Panc1 (cell line): ENCODE results near the gene KLF6. TPM values are rescaled to one million over a fixed set of nuclear protein-coding genes. Genes with fewer than 3 reads are reported as not detected.

ENCODE experiments used
- ATAC-seq: fragments of 200-7000 bp; cut with Tn5 transposase; 2 replicates; pipeline ENCODE4 v1.9.1; 2020; ENCODE audit warnings: mild to moderate bottlenecking, moderate library complexity
- Bru-seq: library from RNA; stranded (reverse); fragments of 400-500 nt; gene quantifications from one replicate; lab custom pipeline; 2021; lab: Mats Ljungman, UMichigan
- BruChase-seq, 2 experiments: library from RNA; stranded (reverse); fragments of 400-500 nt; gene quantifications; one replicate each; lab custom pipeline; 2021; lab: Mats Ljungman, UMichigan
- BruUV-seq: library from RNA; stranded (reverse); fragments of 400-500 nt; replicated peaks from 2 replicates; lab custom pipeline; 2021; lab: Mats Ljungman, UMichigan
- CTCF ChIA-PET: fragments of 300-600 bp; sonication (Branson Sonifier 250); formaldehyde crosslinking; loops from one replicate; lab custom pipeline; 2022; ENCODE audit warnings: antibody characterized with exemption; lab: Charles Lee
- POLR2A ChIA-PET: fragments of 300-600 bp; sonication (Branson Sonifier 250); formaldehyde crosslinking; loops from one replicate; lab custom pipeline; 2022; ENCODE audit warnings: antibody characterized with exemption; lab: Charles Lee
- DNase-seq: peaks from one replicate; pipeline ENCODE4 v3.0.0-alpha.2; 2010; ENCODE audit warnings: low read depth, low spot score
- H3K27ac ChIP-seq: 2 replicates; pipeline ENCODE4 v1.5.1; 2011; ENCODE audit warnings: mild to moderate bottlenecking, low read length, inconsistent platforms
- H3K27me3 ChIP-seq: fragments of 200-500 bp; sonication (Bioruptor generic); 2 replicates; pipeline ENCODE4 v1.6.0; 2014; ENCODE audit warnings: low read length, inconsistent platforms; ENCODE audit not compliant: control insufficient read depth, insufficient read depth
- H3K36me3 ChIP-seq: fragments of 200-500 bp; sonication (Bioruptor generic); 2 replicates; pipeline ENCODE4 v1.5.1; 2014; ENCODE audit warnings: inconsistent platforms, mild to moderate bottlenecking, low read length, moderate library complexity; ENCODE audit not compliant: control insufficient read depth, insufficient read depth
- H3K4me1 ChIP-seq: 2 replicates; pipeline ENCODE4 v1.5.1; 2011; ENCODE audit warnings: inconsistent platforms, mild to moderate bottlenecking, low read length, moderate library complexity; ENCODE audit not compliant: control insufficient read depth, insufficient read depth
- H3K4me3 ChIP-seq, 2 experiments: 2 replicates each; pipeline ENCODE4 v1.5.1; 2011 to 2012; ENCODE audit warnings: low read depth in 2 of 2, low read length in 2 of 2, mild to moderate bottlenecking in 2 of 2, inconsistent platforms in 1 of 2, moderate library complexity in 1 of 2
- H3K9me3 ChIP-seq: fragments of 200-500 bp; sonication (Bioruptor generic); 2 replicates; pipeline ENCODE4 v1.5.1; 2014; ENCODE audit warnings: low read depth, mild to moderate bottlenecking, inconsistent platforms, low read length, moderate library complexity; ENCODE audit not compliant: control insufficient read depth, insufficient read depth
- POLR2AphosphoS5 ChIP-seq: IDR thresholded peaks from 2 replicates; pipeline ENCODE4 v1.6.1; 2012; ENCODE audit warnings: mild to moderate bottlenecking, low read depth, low read length, moderate library complexity
- REST ChIP-seq, 2 experiments: IDR thresholded peaks; 2 replicates each; pipeline ENCODE4 v1.6.1; 2011 to 2012; ENCODE audit warnings: low read depth in 2 of 2, control low read depth in 1 of 2, low read length in 1 of 2, mild to moderate bottlenecking in 1 of 2, moderate library complexity in 1 of 2; ENCODE audit not compliant: insufficient read depth in 1 of 2
- SIN3A ChIP-seq: IDR thresholded peaks from 2 replicates; pipeline ENCODE4 v1.6.1; 2012; ENCODE audit warnings: low read depth, mild to moderate bottlenecking, low read length, moderate library complexity, borderline replicate concordance; ENCODE audit not compliant: insufficient read depth
- TCF7L2 ChIP-seq: IDR thresholded peaks from 2 replicates; pipeline ENCODE4 v1.6.1; 2011; ENCODE audit warnings: mild to moderate bottlenecking, low read depth, low read length, inconsistent platforms
- in situ Hi-C: cut with HindIII; loops from 2 replicates; pipeline ENCODE4 v1.10.0; 2016; ENCODE audit warnings: low sequenced_read_pairs, low pct_unique_long_range_greater_than_20kb
- intact Hi-C: fragments of 100-400 bp; cut with micrococcal nuclease; formaldehyde crosslinking; loops from one replicate; pipeline ENCODE4 v1.10.0; 2022; ENCODE audit not compliant: unreplicated experiment
- long read RNA-seq: library from polyadenylated mRNA; unstranded; transcript quantifications from one replicate; pipeline ENCODE4 v2.0.0, GENCODE V29; 2021; ENCODE audit not compliant: unreplicated experiment
- polyA plus RNA-seq: library from polyadenylated mRNA; unstranded; fragments of >200 nt; gene quantifications from one replicate; pipeline ENCODE4 v1.2.1, GENCODE V29; 2012; ENCODE audit warnings: missing spikeins; ENCODE audit not compliant: insufficient read length
- total RNA-seq: library from RNA; stranded (reverse); gene quantifications from one replicate; pipeline ENCODE4 v1.2.1, GENCODE V29; 2021; ENCODE audit not compliant: unreplicated experiment
- TF ChIP-seq, protein P1 (sequence below): fragments of 450-650 bp; IDR thresholded peaks from 2 replicates; pipeline ENCODE4 v1.5.1; 2017; ENCODE audit warnings: mild to moderate bottlenecking

The KLF6 gene
- 177 TPM for total RNA-seq
- polyA plus RNA-seq, result 108 TPM
- Bru-seq, nascent RNA, result percentile 100 among the genes with signal in this experiment
- BruChase-seq, experiment 1, labeled RNA remaining after a 2-hour chase, result percentile 98 among the genes with signal in this experiment
- BruChase-seq, experiment 2, labeled RNA remaining after a 6-hour chase, result percentile 91 among the genes with signal in this experiment
- long read RNA-seq, full-length matches to known transcripts, result 141 of 250 reads
- long read RNA-seq, partial matches to known transcripts, result 21 of 250 reads
- long read RNA-seq, other reads (novel, unspliced or antisense), result 88 of 250 reads

- Histone ChIP-seq H3K4me1 (peaks cover 10% of the 10 kb centered on the region), H3K9me3 (no peaks in the 10 kb centered on the region; the same call in 1 of the 2 replicates), H3K36me3 (peaks cover 21% of the 10 kb centered on the region), H3K27me3 (no peaks in the 10 kb centered on the region), H3K4me3 (peak within 1 kb of the TSS; percentile 96 to 98), H3K27ac (peak within 1 kb of the TSS; percentile 100)
- intact Hi-C loops (loop anchor here (5.0 to 10.0 kb wide), 3 partner anchors 103 to 587 kb away; no protein-coding TSS in a partner anchor), in situ Hi-C loops (no loop called here)
- TF ChIP-seq POLR2AphosphoS5 (peak; percentile 71), REST (IDR thresholded peaks at IDR 0.05; ENCODE audit: insufficient read depth in 1 of 2, low read depth in 2 of 2, low read length in 1 of 2) (peak in 1 of 2 experiments; percentile 55; a peak in 1 of 4 replicates), TCF7L2 (no peak; the same call in 1 of the 2 replicates), SIN3A (0 out of 2 replicates have a peak, but pooled peaks have one; percentile 40)
- TF ChIP-seq, protein P1, sequence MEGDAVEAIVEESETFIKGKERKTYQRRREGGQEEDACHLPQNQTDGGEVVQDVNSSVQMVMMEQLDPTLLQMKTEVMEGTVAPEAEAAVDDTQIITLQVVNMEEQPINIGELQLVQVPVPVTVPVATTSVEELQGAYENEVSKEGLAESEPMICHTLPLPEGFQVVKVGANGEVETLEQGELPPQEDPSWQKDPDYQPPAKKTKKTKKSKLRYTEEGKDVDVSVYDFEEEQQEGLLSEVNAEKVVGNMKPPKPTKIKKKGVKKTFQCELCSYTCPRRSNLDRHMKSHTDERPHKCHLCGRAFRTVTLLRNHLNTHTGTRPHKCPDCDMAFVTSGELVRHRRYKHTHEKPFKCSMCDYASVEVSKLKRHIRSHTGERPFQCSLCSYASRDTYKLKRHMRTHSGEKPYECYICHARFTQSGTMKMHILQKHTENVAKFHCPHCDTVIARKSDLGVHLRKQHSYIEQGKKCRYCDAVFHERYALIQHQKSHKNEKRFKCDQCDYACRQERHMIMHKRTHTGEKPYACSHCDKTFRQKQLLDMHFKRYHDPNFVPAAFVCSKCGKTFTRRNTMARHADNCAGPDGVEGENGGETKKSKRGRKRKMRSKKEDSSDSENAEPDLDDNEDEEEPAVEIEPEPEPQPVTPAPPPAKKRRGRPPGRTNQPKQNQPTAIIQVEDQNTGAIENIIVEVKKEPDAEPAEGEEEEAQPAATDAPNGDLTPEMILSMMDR, result no peak
- DNase-seq, result no peak
- ATAC-seq, result peak; percentile 50
- ChIA-PET POLR2A (interaction anchor here (0.6 to 2.2 kb wide), 23 partner anchors 9 to 986 kb away, joined by 3 to 11 read pairs (median 4); no protein-coding TSS in a partner anchor), CTCF (interaction anchor here (0.6 kb wide), 1 partner anchor 845 kb away, joined by 3 read pairs; no protein-coding TSS in a partner anchor)
- no TSS peak for BruUV-seq
Measured at GRCh38 chr10:3784510-3785250, at the start of gene KLF6. KLF6 (minus strand) TSS chr10:3785209; CDS start chr10:3785014, 195 bp downstream.

DNA sequence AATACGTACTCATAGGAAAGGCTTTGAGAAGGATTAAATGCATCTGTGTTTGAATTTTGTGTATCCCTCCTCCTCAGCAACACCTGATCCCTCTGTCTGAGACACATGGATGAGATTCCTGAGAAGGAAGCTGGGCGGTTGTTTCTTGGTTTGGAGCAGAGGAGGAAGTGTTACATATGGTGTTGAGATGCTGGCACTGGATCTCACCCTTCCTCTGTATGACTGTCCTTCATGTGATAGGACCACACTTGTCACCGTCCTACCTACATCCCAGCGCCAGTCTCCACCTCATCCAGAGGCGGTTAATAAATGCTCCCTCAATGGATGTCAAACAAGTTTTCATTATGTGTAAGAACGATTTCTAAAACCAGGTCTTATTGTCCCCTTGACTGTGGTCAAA, 49.4 kb upstream of the KLF6 start:
- Histone ChIP-seq H3K4me1 (peaks cover 64% of the 10 kb centered on the region), H3K36me3 (no peaks in the 10 kb centered on the region), H3K27me3 (no peaks in the 10 kb centered on the region), H3K9me3 (no peaks in the 10 kb centered on the region), H3K4me3 (no peak overlapping the region), H3K27ac (peak overlapping the region; percentile 99)
- no TSS peak for BruUV-seq
- ATAC-seq, result no peak
- TF ChIP-seq REST (IDR thresholded peaks at IDR 0.05; ENCODE audit: insufficient read depth in 1 of 2, low read depth in 2 of 2, low read length in 1 of 2), result no peak
- intact Hi-C loops, result no loop called here
- ChIA-PET POLR2A (interaction anchor here (0.9 kb wide), 1 partner anchor 17 kb away, joined by 3 read pairs; no protein-coding TSS in a partner anchor), CTCF (no interaction called here)
- in situ Hi-C loops, result no loop called here
- DNase-seq, result no peak
